Peyer's patch (tissue), 4 donors: ENCODE results near the gene TFDP1.

Source experiments
- CTCF ChIP-seq, 6 experiments: fragments of 450-650 bp in 4 of 6; fragments of 200-600 bp in 2 of 6; sonication (generic) in 1 of 6; IDR thresholded peaks; one replicate each; pipeline ENCODE4 v1.5.1; 2017 to 2019; ENCODE audit warnings: antibody characterized with exemption in 6 of 6, mild to moderate bottlenecking in 3 of 6, moderate library complexity in 1 of 6
- POLR2A ChIP-seq, 2 donors: fragments of 450-650 bp; IDR thresholded peaks; one replicate each; pipeline ENCODE4 v1.5.1; 2017; ENCODE audit warnings: antibody characterized with exemption in 2 of 2, mild to moderate bottlenecking in 2 of 2, moderate library complexity in 2 of 2

- TF ChIP-seq CTCF (IDR thresholded peaks at IDR 0.05) (no peak), POLR2A (IDR thresholded peaks at IDR 0.05) (no peak)
Measured at GRCh38 chr13:113550453-113550852, 34.1 kb upstream of the TFDP1 start.
